Osteoblast (primary cell): ENCODE results near the gene ZNF830. TPM values are rescaled to one million over a fixed set of nuclear protein-coding genes. Genes with fewer than 3 reads are reported as not detected.

Experiments
- DNase-seq: peaks from one replicate; pipeline ENCODE4 v3.0.0; 2011; ENCODE audit warnings: low spot score, mixed read lengths; ENCODE audit not compliant: insufficient read length; ENCODE audit errors: missing footprints
- H2AFZ ChIP-seq: 2 replicates; pipeline ENCODE4 v1.6.0; 2011; ENCODE audit warnings: mild to moderate bottlenecking, low read length
- H3K27ac ChIP-seq: 2 replicates; pipeline ENCODE4 v1.5.1; 2011; ENCODE audit warnings: mild to moderate bottlenecking, low read depth, low read length, moderate library complexity
- H3K27me3 ChIP-seq: 2 replicates; pipeline ENCODE4 v1.6.0; 2012; ENCODE audit warnings: mild to moderate bottlenecking, control low read depth, inconsistent platforms, low read length, moderate library complexity; ENCODE audit not compliant: insufficient read depth
- H3K36me3 ChIP-seq: 2 replicates; pipeline ENCODE4 v1.5.1; 2011; ENCODE audit warnings: mild to moderate bottlenecking, low read length, control low read depth, moderate library complexity; ENCODE audit not compliant: insufficient read depth
- H3K4me1 ChIP-seq: 2 replicates; pipeline ENCODE4 v1.5.1; 2011; ENCODE audit warnings: mild to moderate bottlenecking, low read length, control low read depth, moderate library complexity; ENCODE audit not compliant: insufficient read depth
- H3K4me2 ChIP-seq: 2 replicates; pipeline ENCODE4 v1.6.0; 2011; ENCODE audit warnings: mild to moderate bottlenecking, low read length; ENCODE audit not compliant: insufficient read depth
- H3K4me3 ChIP-seq: fragments of 200-600 bp; sonication (generic); 3 replicates; pipeline ENCODE4 v1.5.1; 2012; ENCODE audit warnings: mild to moderate bottlenecking, low read length, inconsistent platforms; ENCODE audit not compliant: insufficient read depth
- H3K79me2 ChIP-seq: 2 replicates; pipeline ENCODE4 v1.6.0; 2012; ENCODE audit warnings: mild to moderate bottlenecking, low read length, control low read depth, inconsistent platforms; ENCODE audit not compliant: insufficient read depth
- H3K9me3 ChIP-seq: 2 replicates; pipeline ENCODE4 v1.5.1; 2011; ENCODE audit warnings: low read depth, low read length, control low read depth
- H4K20me1 ChIP-seq: 2 replicates; pipeline ENCODE4 v1.6.0; 2012; ENCODE audit warnings: mild to moderate bottlenecking, low read length, control low read depth; ENCODE audit not compliant: insufficient read depth
- total RNA-seq: library from RNA; depleted of rRNA; stranded (reverse); fragments of >200 nt; gene quantifications from 2 replicates; pipeline ENCODE4 v1.2.3, GENCODE V29; 2012
- TF ChIP-seq, protein P1 (sequence below): IDR thresholded peaks from 2 replicates; pipeline ENCODE4 v1.5.1; 2011; ENCODE audit warnings: mild to moderate bottlenecking, low read depth, low read length, moderate library complexity; ENCODE audit errors: extremely low read depth

The ZNF830 gene
- total RNA-seq, 1 donor = 10.5 TPM

DNA sequence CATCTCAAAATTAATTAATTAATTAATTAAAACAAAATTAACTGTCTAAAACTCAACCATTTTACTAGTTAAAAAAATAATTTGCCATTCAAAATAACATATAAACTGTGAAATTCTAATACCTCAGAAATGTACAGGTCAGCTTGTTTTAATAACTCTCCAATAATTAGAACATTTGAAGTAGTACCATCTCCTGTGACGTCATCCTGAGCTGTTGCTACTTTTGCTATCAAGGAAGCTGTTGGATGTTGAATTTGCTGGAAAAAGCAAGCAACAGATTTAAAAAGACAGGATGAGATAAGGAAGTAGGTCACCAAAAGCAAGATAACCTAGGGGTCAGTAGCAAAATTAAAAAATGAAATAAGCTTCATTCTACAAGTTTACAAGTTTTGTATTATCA, 2.9 kb upstream of the ZNF830 start:
- Histone ChIP-seq H3K27ac (no peak overlapping the region), H3K36me3 (no peaks in the 10 kb centered on the region), H3K27me3 (no peaks in the 10 kb centered on the region), H3K4me2 (no peak overlapping the region), H3K4me3 (no peak overlapping the region), H3K79me2 (peaks cover 21% of the 10 kb centered on the region), H4K20me1 (no peaks in the 10 kb centered on the region), H2AFZ (no peak overlapping the region), H3K4me1 (peaks cover 15% of the 10 kb centered on the region), H3K9me3 (no peaks in the 10 kb centered on the region)
- TF ChIP-seq, protein P1, sequence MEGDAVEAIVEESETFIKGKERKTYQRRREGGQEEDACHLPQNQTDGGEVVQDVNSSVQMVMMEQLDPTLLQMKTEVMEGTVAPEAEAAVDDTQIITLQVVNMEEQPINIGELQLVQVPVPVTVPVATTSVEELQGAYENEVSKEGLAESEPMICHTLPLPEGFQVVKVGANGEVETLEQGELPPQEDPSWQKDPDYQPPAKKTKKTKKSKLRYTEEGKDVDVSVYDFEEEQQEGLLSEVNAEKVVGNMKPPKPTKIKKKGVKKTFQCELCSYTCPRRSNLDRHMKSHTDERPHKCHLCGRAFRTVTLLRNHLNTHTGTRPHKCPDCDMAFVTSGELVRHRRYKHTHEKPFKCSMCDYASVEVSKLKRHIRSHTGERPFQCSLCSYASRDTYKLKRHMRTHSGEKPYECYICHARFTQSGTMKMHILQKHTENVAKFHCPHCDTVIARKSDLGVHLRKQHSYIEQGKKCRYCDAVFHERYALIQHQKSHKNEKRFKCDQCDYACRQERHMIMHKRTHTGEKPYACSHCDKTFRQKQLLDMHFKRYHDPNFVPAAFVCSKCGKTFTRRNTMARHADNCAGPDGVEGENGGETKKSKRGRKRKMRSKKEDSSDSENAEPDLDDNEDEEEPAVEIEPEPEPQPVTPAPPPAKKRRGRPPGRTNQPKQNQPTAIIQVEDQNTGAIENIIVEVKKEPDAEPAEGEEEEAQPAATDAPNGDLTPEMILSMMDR = no peak
- DNase-seq = no peak

GRCh38 chr17:34974179-34974578, 12.8 kb downstream of the ZNF830 start:
- no peaks in the 10 kb centered on the region for H3K27me3 ChIP-seq
- no peak for DNase-seq

GRCh38 chr17:34974794-34975785, 13.8 kb downstream of the ZNF830 start:
- Histone ChIP-seq H3K27me3 (no peaks in the 10 kb centered on the region), H3K79me2 (no peaks in the 10 kb centered on the region), H3K4me2 (no peak overlapping the region), H4K20me1 (no peaks in the 10 kb centered on the region), H3K27ac (no peak overlapping the region), H2AFZ (no peak overlapping the region), H3K9me3 (no peaks in the 10 kb centered on the region), H3K4me3 (no peak overlapping the region), H3K36me3 (no peaks in the 10 kb centered on the region), H3K4me1 (peaks cover 6% of the 10 kb centered on the region)
- TF ChIP-seq, protein P1 = no peak
- DNase-seq = no peak

More at GRCh38 chr17:34974179-34974578, 12.8 kb downstream of the ZNF830 start:
- peaks cover under 1% of the 10 kb centered on the region for H3K36me3 ChIP-seq
- H3K4me3 ChIP-seq = no peak overlapping the region
- no peak overlapping the region for H2AFZ ChIP-seq
- H3K79me2 ChIP-seq = no peaks in the 10 kb centered on the region
- H3K4me2 ChIP-seq = no peak overlapping the region
- H3K27ac ChIP-seq = no peak overlapping the region
- no peaks in the 10 kb centered on the region for H3K9me3 ChIP-seq
- H3K4me1 ChIP-seq = no peaks in the 10 kb centered on the region
- H4K20me1 ChIP-seq = no peaks in the 10 kb centered on the region
- TF ChIP-seq, protein P1 = no peak

DNA sequence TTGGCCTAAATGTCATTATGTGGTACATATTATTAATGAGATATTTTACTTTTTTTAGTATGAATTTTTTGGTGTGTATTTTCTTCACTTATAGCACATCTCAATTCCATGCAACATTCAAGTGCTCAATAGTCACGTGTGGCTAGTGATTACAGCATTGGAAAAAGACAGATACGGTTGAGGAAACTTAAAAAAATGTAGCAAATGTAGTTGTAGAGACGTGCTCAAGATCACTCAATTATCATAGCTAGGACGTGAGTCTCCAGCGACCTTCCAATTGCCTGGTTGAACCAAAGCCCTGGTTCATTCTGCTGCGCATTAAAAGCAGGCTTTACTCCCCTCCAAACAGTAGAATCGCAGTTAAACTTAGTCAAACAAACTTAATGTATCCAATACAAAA, 17.8 kb downstream of the ZNF830 start:
- no peak for DNase-seq
- no peaks in the 10 kb centered on the region for H3K36me3 ChIP-seq
- peak overlapping the region; percentile 93 for H3K4me2 ChIP-seq
- H3K27ac ChIP-seq = no peak overlapping the region
- H3K79me2 ChIP-seq = peaks cover 27% of the 10 kb centered on the region
- no peak overlapping the region for H2AFZ ChIP-seq
- H3K4me3 ChIP-seq = no peak overlapping the region
- TF ChIP-seq, protein P1 = no peak
- no peaks in the 10 kb centered on the region for H4K20me1 ChIP-seq
- H3K9me3 ChIP-seq = no peaks in the 10 kb centered on the region
- peaks cover 16% of the 10 kb centered on the region for H3K4me1 ChIP-seq
- H3K27me3 ChIP-seq = no peaks in the 10 kb centered on the region
